GM12878 (cell line): ENCODE data around the gene MRPL33. TPM values are rescaled to one million over a fixed set of nuclear protein-coding genes. Genes with fewer than 3 reads are reported as not detected.

Experiments
- ATAC-seq: fragments of 200-7000 bp; cut with Tn5 transposase; 3 replicates; pipeline ENCODE4 v1.9.1; 2020; ENCODE audit warnings: mild to moderate bottlenecking, moderate library complexity
- BruUV-seq: library from RNA; stranded (reverse); fragments of 400-500 nt; replicated peaks from 2 replicates; lab custom pipeline; 2021; lab: Mats Ljungman, UMichigan
- CTCF ChIA-PET: fragments of 300-600 bp; sonication (Branson Sonifier 250); formaldehyde crosslinking; extraction: SDS; loops from one replicate; lab custom pipeline; 2021; ENCODE audit warnings: inconsistent platforms; lab: Yijun Ruan, JAX
- POLR2A ChIA-PET: fragments of 350-600 bp; formaldehyde crosslinking; extraction: SDS; loops from one replicate; lab custom pipeline; 2021; ENCODE audit warnings: inconsistent platforms; lab: Charles Lee
- RAD21 ChIA-PET: fragments of 300-600 bp; sonication (Branson Sonifier 250); formaldehyde crosslinking; loops from one replicate; lab custom pipeline; 2023; ENCODE audit warnings: antibody characterized with exemption; ENCODE audit not compliant: unreplicated experiment; lab: Charles Lee
- SMC1A ChIA-PET: fragments of 300-600 bp; sonication (Branson Sonifier 250); formaldehyde crosslinking; loops from one replicate; lab custom pipeline; 2023; ENCODE audit not compliant: unreplicated experiment, uncharacterized antibody; lab: Charles Lee
- DNase-seq: peaks from one replicate; pipeline ENCODE4 v3.0.0-alpha.2; 2011; ENCODE audit warnings: low read depth, low spot score
- FAIRE-seq: peaks from 3 replicates; lab custom pipeline; 2011; peaks lifted over from hg19 to GRCh38; lab: Jason Lieb, UNC
- H2AFZ ChIP-seq: 2 replicates; pipeline ENCODE4 v1.6.0; 2011; ENCODE audit warnings: low read depth, low read length, control low read depth; ENCODE audit not compliant: control insufficient read depth
- H3K27ac ChIP-seq: 2 replicates; pipeline ENCODE4 v1.5.1; 2011; ENCODE audit warnings: control low read depth; ENCODE audit not compliant: control insufficient read depth, insufficient read depth
- H3K27me3 ChIP-seq, 2 experiments: replicated peaks in 1 of 2; 2 replicates each; pipeline versions ENCODE4 v1.6.0 to v1.6.1; 2011; ENCODE audit warnings: low read length in 1 of 2; ENCODE audit not compliant: control insufficient read depth in 2 of 2, insufficient read depth in 2 of 2
- H3K36me3 ChIP-seq, 2 experiments: 2 replicates each; pipeline ENCODE4 v1.5.1; 2011; ENCODE audit warnings: low read length in 1 of 2; ENCODE audit not compliant: control insufficient read depth in 2 of 2, insufficient read depth in 2 of 2
- H3K4me1 ChIP-seq: 2 replicates; pipeline ENCODE4 v1.6.1; 2011; ENCODE audit warnings: mild to moderate bottlenecking, low read length, moderate library complexity, mixed read lengths; ENCODE audit not compliant: control insufficient read depth, insufficient read depth
- H3K4me2 ChIP-seq: 2 replicates; pipeline ENCODE4 v1.6.0; 2011; ENCODE audit warnings: control low read depth; ENCODE audit not compliant: control insufficient read depth, insufficient read depth
- H3K4me3 ChIP-seq: fragments of 200-600 bp; sonication (generic); 2 replicates; pipeline ENCODE4 v1.5.1; 2016
- H3K79me2 ChIP-seq: 2 replicates; pipeline ENCODE4 v1.6.0; 2011; ENCODE audit warnings: low read length; ENCODE audit not compliant: control insufficient read depth, insufficient read depth
- H3K9ac ChIP-seq: 2 replicates; pipeline ENCODE4 v1.8.0; 2011; ENCODE audit warnings: low read length, control low read depth, mixed read lengths; ENCODE audit not compliant: control insufficient read depth, insufficient read depth
- H3K9me3 ChIP-seq: replicated peaks from 3 replicates; pipeline ENCODE4 v1.5.1; 2011; ENCODE audit warnings: mild to moderate bottlenecking, low read length; ENCODE audit not compliant: control insufficient read depth, insufficient read depth
- H4K20me1 ChIP-seq: 2 replicates; pipeline ENCODE4 v1.6.0; 2011; ENCODE audit not compliant: control insufficient read depth, insufficient read depth
- EGR1 ChIP-seq, 2 experiments: IDR thresholded peaks; 1 replicate in 1 of 2; 2 replicates in 1 of 2; pipeline ENCODE4 v1.6.1; 2011 to 2012; ENCODE audit warnings: low read depth in 2 of 2, low read length in 2 of 2, borderline replicate concordance in 1 of 2, mild to moderate bottlenecking in 1 of 2, moderate library complexity in 1 of 2
- ETV6 ChIP-seq, 2 experiments: fragments of 450-650 bp in 1 of 2; IDR thresholded peaks in 1 of 2; conservative IDR thresholded peaks in 1 of 2; 2 replicates each; pipeline ENCODE4 v1.6.1; 2014; ENCODE audit warnings: antibody characterized with exemption in 1 of 2, borderline replicate concordance in 1 of 2, low read depth in 1 of 2, mild to moderate bottlenecking in 1 of 2, moderate library complexity in 1 of 2
- FOXM1 ChIP-seq: IDR thresholded peaks from 2 replicates; pipeline ENCODE4 v1.6.1; 2012; ENCODE audit warnings: low read depth, mild to moderate bottlenecking, inconsistent platforms, low read length, moderate library complexity
- GABPA ChIP-seq: IDR thresholded peaks from 2 replicates; pipeline ENCODE4 v1.6.1; 2014; ENCODE audit warnings: antibody characterized with exemption, low read depth, mild to moderate bottlenecking, inconsistent platforms
- HCFC1 ChIP-seq: fragments of 150-350 bp; IDR thresholded peaks from 2 replicates; pipeline ENCODE4 v1.6.1; 2014; ENCODE audit warnings: low read length
- IRF4 ChIP-seq: IDR thresholded peaks from 2 replicates; pipeline ENCODE4 v1.6.1; 2011; ENCODE audit warnings: low read depth, low read length
- JUND ChIP-seq: IDR thresholded peaks from 2 replicates; pipeline ENCODE4 v1.6.1; 2012; ENCODE audit warnings: low read depth, mild to moderate bottlenecking, low read length, improper control_type of control experiment, moderate library complexity
- KDM1A ChIP-seq: fragments of 200-600 bp; sonication (generic); IDR thresholded peaks from 2 replicates; pipeline ENCODE4 v1.6.1; 2016; ENCODE audit warnings: borderline replicate concordance
- LARP7 ChIP-seq: fragments of 450-650 bp; IDR thresholded peaks from 2 replicates; pipeline ENCODE4 v1.6.1; 2017; ENCODE audit warnings: mild to moderate bottlenecking
- POU2F2 ChIP-seq: IDR thresholded peaks from 3 replicates; pipeline ENCODE4 v1.6.1; 2011; ENCODE audit warnings: low read depth, mild to moderate bottlenecking, low read length, borderline replicate concordance
- TBL1XR1 ChIP-seq: IDR thresholded peaks from 2 replicates; pipeline ENCODE4 v1.6.1; 2012; ENCODE audit warnings: low read depth, low read length, improper control_type of control experiment
- WGBS: methylation state at CpG from one replicate; pipeline ENCODE4 v1.1.6; 2016; ENCODE audit warnings: low lambda C conversion rate; ENCODE audit not compliant: insufficient replicate concordance, insufficient coverage; ENCODE audit errors: missing lambda C conversion rate; 5-methylcytosine and 5-hydroxymethylcytosine counted together
- in situ Hi-C: fragments of 300-500 bp; cut with MboI; formaldehyde crosslinking; loops from 9 replicates; pipeline ENCODE4 v1.14.3; 2018; ENCODE audit warnings: mixed read lengths
- intact Hi-C: fragments of 100-400 bp; cut with micrococcal nuclease; formaldehyde crosslinking; loops from one replicate; pipeline ENCODE4 v1.14.2; 2022; ENCODE audit not compliant: unreplicated experiment
- polyA plus RNA-seq, 11 experiments: library from polyadenylated mRNA; depleted of rRNA in 4 of 11; unstranded in 6 of 11; stranded (reverse) in 5 of 11; fragments of >200 nt; fragmentation: Nextera tagmentation in 4 of 11; fragmentation: Illumina TruSeq in 1 of 11; extraction: Ambion mirVana in 4 of 11; extraction: Trizol in 1 of 11; gene quantifications; 1 replicate in 1 of 11; 2 replicates in 10 of 11; pipeline versions ENCODE4 v1.2.1 to v1.2.3, GENCODE V29; 2011 to 2016; ENCODE audit warnings: inconsistent platforms in 2 of 11, missing spikeins in 2 of 11, low read depth in 1 of 11
- total RNA-seq, 4 experiments: library from RNA; depleted of rRNA in 3 of 4; stranded (reverse); fragments of >200 nt in 3 of 4; fragmentation: Illumina TruSeq in 1 of 4; extraction: Trizol in 1 of 4; gene quantifications; 2 replicates each; pipeline versions ENCODE4 v1.2.1 to v1.2.3, GENCODE V29; 2013 to 2021
- TF ChIP-seq, protein P1 (sequence below): fragments of 150-350 bp; IDR thresholded peaks from 2 replicates; pipeline ENCODE4 v1.6.1; 2016; ENCODE audit warnings: low read depth, low read length
- TF ChIP-seq, protein P2 (sequence below): fragments of 450-650 bp; IDR thresholded peaks from 2 replicates; pipeline ENCODE4 v1.6.1; 2016; ENCODE audit warnings: mild to moderate bottlenecking
- TF ChIP-seq, protein P3 (sequence below): fragments of 450-650 bp; IDR thresholded peaks from 2 replicates; pipeline ENCODE4 v1.6.1; 2017; ENCODE audit warnings: mild to moderate bottlenecking, moderate library complexity

The MRPL33 gene
- total and polyA plus RNA-seq, 10 of the 15 experiments (the other 5 are each of a cell fraction or from before 2014, with no cell fraction given), result 50.1 to 318 (median 160) TPM

DNA sequence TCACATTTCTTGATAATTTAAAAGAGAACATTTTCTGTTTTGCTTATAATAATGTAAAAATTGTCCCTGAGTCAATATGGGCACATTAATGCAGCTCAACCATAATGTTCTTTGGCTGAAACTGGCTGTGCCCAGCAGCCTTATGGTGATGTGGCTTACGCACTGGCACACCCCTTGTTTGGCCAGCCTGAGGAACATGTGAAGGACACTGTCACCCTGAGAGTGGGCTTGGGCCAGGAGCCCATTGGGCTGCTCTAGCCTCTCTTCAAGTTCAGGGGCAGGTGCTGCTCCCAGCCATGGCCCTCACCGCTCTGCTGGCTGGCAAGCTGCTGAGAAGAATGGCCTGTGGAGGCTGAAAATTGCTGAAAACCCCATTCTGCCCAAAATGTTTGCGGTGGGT, 37.5 kb downstream of the MRPL33 start (continued):
- no peak for TF ChIP-seq IRF4

DNA sequence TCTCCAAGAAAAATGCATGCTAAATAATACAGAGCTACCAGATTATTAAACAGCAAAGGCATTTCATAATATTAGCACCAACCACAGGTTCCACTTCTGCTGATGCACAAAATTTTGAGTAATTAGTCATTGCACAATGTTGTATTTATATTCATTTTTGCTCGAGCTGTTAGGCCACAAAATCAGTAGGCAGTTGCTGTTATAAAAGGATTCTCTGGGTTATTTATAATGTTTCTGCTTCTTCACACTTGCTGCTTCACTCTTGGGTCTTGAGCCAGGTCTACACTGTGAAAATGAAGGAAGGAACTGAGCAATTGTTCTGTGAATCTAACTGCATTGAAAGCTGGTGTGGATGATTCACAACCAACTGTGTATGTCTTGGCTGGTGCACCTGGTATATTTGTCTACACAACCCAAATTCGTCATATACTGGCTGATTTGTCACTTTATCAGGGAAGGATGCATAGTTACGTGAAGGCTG, 38.3 kb downstream of the MRPL33 start:
- Histone ChIP-seq H4K20me1 (no peaks in the 10 kb centered on the region), H3K9me3 (no peaks in the 10 kb centered on the region), H3K4me3 (no peak overlapping the region), H3K79me2 (no peaks in the 10 kb centered on the region), H3K27ac (no peak overlapping the region), H3K36me3 (no peaks in the 10 kb centered on the region), H3K27me3 (no peaks in the 10 kb centered on the region), H3K4me2 (no peak overlapping the region), H3K4me1 (no peaks in the 10 kb centered on the region), H3K9ac (no peak overlapping the region), H2AFZ (no peak overlapping the region)
- no peak for DNase-seq
- WGBS, result 17% methylated on average over 3 of the region's 3 CpGs
- ChIA-PET CTCF (interaction anchor here (1.0 kb wide), 1 partner anchor 37 kb away, joined by 3 read pairs; no protein-coding TSS in a partner anchor), POLR2A (no interaction called here), RAD21 (no interaction called here), SMC1A (no interaction called here)
- in situ Hi-C loops (no loop called here), intact Hi-C loops (no loop called here)
- no peak for FAIRE-seq
- BruUV-seq, result no TSS peak
- no peak for ATAC-seq
- no peak for TF ChIP-seq GABPA
- TF ChIP-seq, protein P1, sequence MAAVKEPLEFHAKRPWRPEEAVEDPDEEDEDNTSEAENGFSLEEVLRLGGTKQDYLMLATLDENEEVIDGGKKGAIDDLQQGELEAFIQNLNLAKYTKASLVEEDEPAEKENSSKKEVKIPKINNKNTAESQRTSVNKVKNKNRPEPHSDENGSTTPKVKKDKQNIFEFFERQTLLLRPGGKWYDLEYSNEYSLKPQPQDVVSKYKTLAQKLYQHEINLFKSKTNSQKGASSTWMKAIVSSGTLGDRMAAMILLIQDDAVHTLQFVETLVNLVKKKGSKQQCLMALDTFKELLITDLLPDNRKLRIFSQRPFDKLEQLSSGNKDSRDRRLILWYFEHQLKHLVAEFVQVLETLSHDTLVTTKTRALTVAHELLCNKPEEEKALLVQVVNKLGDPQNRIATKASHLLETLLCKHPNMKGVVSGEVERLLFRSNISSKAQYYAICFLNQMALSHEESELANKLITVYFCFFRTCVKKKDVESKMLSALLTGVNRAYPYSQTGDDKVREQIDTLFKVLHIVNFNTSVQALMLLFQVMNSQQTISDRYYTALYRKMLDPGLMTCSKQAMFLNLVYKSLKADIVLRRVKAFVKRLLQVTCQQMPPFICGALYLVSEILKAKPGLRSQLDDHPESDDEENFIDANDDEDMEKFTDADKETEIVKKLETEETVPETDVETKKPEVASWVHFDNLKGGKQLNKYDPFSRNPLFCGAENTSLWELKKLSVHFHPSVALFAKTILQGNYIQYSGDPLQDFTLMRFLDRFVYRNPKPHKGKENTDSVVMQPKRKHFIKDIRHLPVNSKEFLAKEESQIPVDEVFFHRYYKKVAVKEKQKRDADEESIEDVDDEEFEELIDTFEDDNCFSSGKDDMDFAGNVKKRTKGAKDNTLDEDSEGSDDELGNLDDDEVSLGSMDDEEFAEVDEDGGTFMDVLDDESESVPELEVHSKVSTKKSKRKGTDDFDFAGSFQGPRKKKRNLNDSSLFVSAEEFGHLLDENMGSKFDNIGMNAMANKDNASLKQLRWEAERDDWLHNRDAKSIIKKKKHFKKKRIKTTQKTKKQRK, result no peak
- no peak for TF ChIP-seq TBL1XR1
- no peak for TF ChIP-seq POU2F2
- no peak for TF ChIP-seq ETV6 (conservative IDR thresholded peaks at IDR 0.05 in 1 of 2, IDR thresholded peaks at IDR 0.05 in 1 of 2; ENCODE audit: borderline replicate concordance in 1 of 2, low read depth in 1 of 2)
- TF ChIP-seq KDM1A, result no peak
- no peak for TF ChIP-seq FOXM1
- TF ChIP-seq JUND, result no peak
- no peak for TF ChIP-seq EGR1 (IDR thresholded peaks at IDR 0.05; ENCODE audit: borderline replicate concordance in 1 of 2, low read depth in 2 of 2, low read length in 2 of 2)
- TF ChIP-seq, protein P2, sequence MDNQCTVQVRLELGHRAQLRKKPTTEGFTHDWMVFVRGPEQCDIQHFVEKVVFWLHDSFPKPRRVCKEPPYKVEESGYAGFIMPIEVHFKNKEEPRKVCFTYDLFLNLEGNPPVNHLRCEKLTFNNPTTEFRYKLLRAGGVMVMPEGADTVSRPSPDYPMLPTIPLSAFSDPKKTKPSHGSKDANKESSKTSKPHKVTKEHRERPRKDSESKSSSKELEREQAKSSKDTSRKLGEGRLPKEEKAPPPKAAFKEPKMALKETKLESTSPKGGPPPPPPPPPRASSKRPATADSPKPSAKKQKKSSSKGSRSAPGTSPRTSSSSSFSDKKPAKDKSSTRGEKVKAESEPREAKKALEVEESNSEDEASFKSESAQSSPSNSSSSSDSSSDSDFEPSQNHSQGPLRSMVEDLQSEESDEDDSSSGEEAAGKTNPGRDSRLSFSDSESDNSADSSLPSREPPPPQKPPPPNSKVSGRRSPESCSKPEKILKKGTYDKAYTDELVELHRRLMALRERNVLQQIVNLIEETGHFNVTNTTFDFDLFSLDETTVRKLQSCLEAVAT, result no peak
- TF ChIP-seq HCFC1, result no peak
- no peak for TF ChIP-seq LARP7
- TF ChIP-seq, protein P3, sequence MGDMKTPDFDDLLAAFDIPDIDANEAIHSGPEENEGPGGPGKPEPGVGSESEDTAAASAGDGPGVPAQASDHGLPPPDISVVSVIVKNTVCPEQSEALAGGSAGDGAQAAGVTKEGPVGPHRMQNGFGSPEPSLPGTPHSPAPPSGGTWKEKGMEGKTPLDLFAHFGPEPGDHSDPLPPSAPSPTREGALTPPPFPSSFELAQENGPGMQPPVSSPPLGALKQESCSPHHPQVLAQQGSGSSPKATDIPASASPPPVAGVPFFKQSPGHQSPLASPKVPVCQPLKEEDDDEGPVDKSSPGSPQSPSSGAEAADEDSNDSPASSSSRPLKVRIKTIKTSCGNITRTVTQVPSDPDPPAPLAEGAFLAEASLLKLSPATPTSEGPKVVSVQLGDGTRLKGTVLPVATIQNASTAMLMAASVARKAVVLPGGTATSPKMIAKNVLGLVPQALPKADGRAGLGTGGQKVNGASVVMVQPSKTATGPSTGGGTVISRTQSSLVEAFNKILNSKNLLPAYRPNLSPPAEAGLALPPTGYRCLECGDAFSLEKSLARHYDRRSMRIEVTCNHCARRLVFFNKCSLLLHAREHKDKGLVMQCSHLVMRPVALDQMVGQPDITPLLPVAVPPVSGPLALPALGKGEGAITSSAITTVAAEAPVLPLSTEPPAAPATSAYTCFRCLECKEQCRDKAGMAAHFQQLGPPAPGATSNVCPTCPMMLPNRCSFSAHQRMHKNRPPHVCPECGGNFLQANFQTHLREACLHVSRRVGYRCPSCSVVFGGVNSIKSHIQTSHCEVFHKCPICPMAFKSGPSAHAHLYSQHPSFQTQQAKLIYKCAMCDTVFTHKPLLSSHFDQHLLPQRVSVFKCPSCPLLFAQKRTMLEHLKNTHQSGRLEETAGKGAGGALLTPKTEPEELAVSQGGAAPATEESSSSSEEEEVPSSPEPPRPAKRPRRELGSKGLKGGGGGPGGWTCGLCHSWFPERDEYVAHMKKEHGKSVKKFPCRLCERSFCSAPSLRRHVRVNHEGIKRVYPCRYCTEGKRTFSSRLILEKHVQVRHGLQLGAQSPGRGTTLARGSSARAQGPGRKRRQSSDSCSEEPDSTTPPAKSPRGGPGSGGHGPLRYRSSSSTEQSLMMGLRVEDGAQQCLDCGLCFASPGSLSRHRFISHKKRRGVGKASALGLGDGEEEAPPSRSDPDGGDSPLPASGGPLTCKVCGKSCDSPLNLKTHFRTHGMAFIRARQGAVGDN, result no peak
